Loucy (cell line): ENCODE data around the gene ZSCAN30.

ENCODE experiments used
- H2AFZ ChIP-seq: fragments of 200-600 bp; sonication (generic); 2 replicates; pipeline ENCODE4 v1.6.0; 2016; ENCODE audit warnings: antibody characterized with exemption, mild to moderate bottlenecking, low read length, moderate library complexity
- H3F3A ChIP-seq: fragments of 200-600 bp; 2 replicates; pipeline ENCODE4 v1.6.0; 2016; ENCODE audit warnings: antibody characterized with exemption, low read depth, mild to moderate bottlenecking
- H3K27me3 ChIP-seq: fragments of 200-600 bp; sonication (generic); 2 replicates; pipeline ENCODE4 v1.6.1; 2014; ENCODE audit warnings: low read length, mild to moderate bottlenecking; ENCODE audit not compliant: insufficient read depth, poor library complexity, severe bottlenecking
- H3K36me3 ChIP-seq: fragments of 200-600 bp; sonication (generic); 2 replicates; pipeline ENCODE4 v1.6.1; 2016; ENCODE audit warnings: low read length; ENCODE audit not compliant: insufficient read depth
- H3K4me1 ChIP-seq: fragments of 200-600 bp; sonication (generic); 2 replicates; pipeline ENCODE4 v1.5.1; 2014; ENCODE audit warnings: low read length, mild to moderate bottlenecking; ENCODE audit not compliant: insufficient read depth, poor library complexity, severe bottlenecking
- H3K4me2 ChIP-seq: fragments of 200-600 bp; sonication (generic); 2 replicates; pipeline ENCODE4 v1.6.0; 2014; ENCODE audit warnings: antibody characterized with exemption, low read length, low read depth, mild to moderate bottlenecking; ENCODE audit not compliant: poor library complexity, severe bottlenecking
- H3K4me3 ChIP-seq: fragments of 200-600 bp; sonication (generic); 2 replicates; pipeline ENCODE4 v1.5.1; 2014; ENCODE audit warnings: low read length, mild to moderate bottlenecking, mixed read lengths; ENCODE audit not compliant: poor library complexity, severe bottlenecking
- H3K79me2 ChIP-seq: fragments of 200-600 bp; sonication (generic); 2 replicates; pipeline ENCODE4 v1.6.1; 2014; ENCODE audit warnings: low read length; ENCODE audit not compliant: insufficient read depth
- H3K9ac ChIP-seq: fragments of 200-600 bp; sonication (generic); 2 replicates; pipeline ENCODE4 v1.6.0; 2014; ENCODE audit warnings: mild to moderate bottlenecking, low read depth, low read length, moderate library complexity; ENCODE audit not compliant: poor library complexity, severe bottlenecking
- H3K9me2 ChIP-seq: fragments of 200-600 bp; sonication (generic); replicated peaks from 2 replicates; pipeline ENCODE4 v1.6.1; 2016; ENCODE audit warnings: low read depth, low read length, mixed read lengths
- H3K9me3 ChIP-seq: fragments of 200-600 bp; sonication (generic); 2 replicates; pipeline ENCODE4 v1.6.1; 2014; ENCODE audit warnings: mild to moderate bottlenecking, antibody characterized with exemption, low read length, low read depth; ENCODE audit not compliant: insufficient read depth
- H4K20me1 ChIP-seq: fragments of 200-600 bp; sonication (generic); 2 replicates; pipeline ENCODE4 v1.6.0; 2014; ENCODE audit warnings: antibody characterized with exemption, low read length, mild to moderate bottlenecking; ENCODE audit not compliant: insufficient read depth, poor library complexity, severe bottlenecking
- EZH2phosphoT487 ChIP-seq: fragments of 200-600 bp; IDR thresholded peaks from 2 replicates; pipeline ENCODE4 v1.6.1; 2018; ENCODE audit warnings: antibody characterized with exemption, mild to moderate bottlenecking, moderate library complexity, borderline replicate concordance
- TF ChIP-seq, protein P1 (sequence below): fragments of 200-600 bp; sonication (generic); conservative IDR thresholded peaks from 2 replicates; pipeline ENCODE4 v1.5.1; 2014; ENCODE audit warnings: mild to moderate bottlenecking, antibody characterized with exemption, low read length

Gene ZSCAN30

DNA sequence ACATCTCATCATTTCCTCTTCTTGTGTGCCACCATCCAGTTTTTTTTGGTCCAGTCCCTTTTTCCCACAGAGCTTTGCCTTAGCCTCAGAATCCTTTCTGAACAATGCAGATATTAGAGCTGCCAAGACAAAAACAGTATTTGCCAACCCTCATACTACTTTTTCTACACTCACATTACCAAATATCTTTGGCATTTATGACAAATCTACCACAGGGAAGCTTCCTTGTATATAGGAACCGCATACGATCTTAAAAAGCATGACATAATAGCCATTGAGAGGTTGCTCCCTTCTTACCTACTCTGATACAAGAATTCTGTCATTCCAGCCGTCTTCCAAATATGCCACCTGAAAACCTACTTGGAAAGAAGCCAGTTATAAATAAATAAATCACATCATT lies 44.8 kb upstream of the ZSCAN30 start:
- H3K9ac ChIP-seq, result no peak overlapping the region
- peaks cover 30% of the 10 kb centered on the region for H4K20me1 ChIP-seq
- no peak overlapping the region for H3K4me2 ChIP-seq
- TF ChIP-seq, protein P1, sequence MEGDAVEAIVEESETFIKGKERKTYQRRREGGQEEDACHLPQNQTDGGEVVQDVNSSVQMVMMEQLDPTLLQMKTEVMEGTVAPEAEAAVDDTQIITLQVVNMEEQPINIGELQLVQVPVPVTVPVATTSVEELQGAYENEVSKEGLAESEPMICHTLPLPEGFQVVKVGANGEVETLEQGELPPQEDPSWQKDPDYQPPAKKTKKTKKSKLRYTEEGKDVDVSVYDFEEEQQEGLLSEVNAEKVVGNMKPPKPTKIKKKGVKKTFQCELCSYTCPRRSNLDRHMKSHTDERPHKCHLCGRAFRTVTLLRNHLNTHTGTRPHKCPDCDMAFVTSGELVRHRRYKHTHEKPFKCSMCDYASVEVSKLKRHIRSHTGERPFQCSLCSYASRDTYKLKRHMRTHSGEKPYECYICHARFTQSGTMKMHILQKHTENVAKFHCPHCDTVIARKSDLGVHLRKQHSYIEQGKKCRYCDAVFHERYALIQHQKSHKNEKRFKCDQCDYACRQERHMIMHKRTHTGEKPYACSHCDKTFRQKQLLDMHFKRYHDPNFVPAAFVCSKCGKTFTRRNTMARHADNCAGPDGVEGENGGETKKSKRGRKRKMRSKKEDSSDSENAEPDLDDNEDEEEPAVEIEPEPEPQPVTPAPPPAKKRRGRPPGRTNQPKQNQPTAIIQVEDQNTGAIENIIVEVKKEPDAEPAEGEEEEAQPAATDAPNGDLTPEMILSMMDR, result no peak
- no peak for TF ChIP-seq EZH2phosphoT487
- no peaks in the 10 kb centered on the region for H3K9me2 ChIP-seq
- no peaks in the 10 kb centered on the region; the same call in 1 of the 2 replicates for H3F3A ChIP-seq
- H3K27me3 ChIP-seq, result no peaks in the 10 kb centered on the region
- H3K9me3 ChIP-seq, result no peaks in the 10 kb centered on the region
- no peak overlapping the region for H2AFZ ChIP-seq
- peaks cover 19% of the 10 kb centered on the region for H3K79me2 ChIP-seq
- peaks cover 64% of the 10 kb centered on the region for H3K36me3 ChIP-seq
- peaks cover 17% of the 10 kb centered on the region for H3K4me1 ChIP-seq
- no peak overlapping the region for H3K4me3 ChIP-seq

DNA sequence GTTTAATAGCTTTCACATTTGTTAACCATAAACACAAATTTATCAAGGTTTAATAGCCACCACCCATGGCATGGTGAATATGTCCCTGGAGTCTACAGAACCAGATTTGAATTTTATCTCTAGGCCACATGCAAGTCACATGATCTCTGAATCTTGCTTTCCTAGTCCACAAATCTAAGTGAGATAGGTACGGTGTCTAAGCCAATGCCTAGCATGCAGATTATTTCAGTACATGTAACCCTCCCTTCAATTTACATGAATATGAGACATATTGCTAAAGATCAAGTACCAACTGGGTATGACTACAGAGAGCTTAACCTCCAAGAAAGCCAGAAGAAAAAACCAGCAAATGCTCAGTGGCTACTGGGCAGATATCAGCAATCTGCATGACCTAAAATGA lies 44.2 kb upstream of the ZSCAN30 start:
- peaks cover 13% of the 10 kb centered on the region for H3K79me2 ChIP-seq
- H3K9ac ChIP-seq, result no peak overlapping the region
- no peaks in the 10 kb centered on the region for H3K9me2 ChIP-seq
- no peak overlapping the region for H3K4me3 ChIP-seq
- H3K4me2 ChIP-seq, result no peak overlapping the region
- no peaks in the 10 kb centered on the region; the same call in 1 of the 2 replicates for H3F3A ChIP-seq
- H2AFZ ChIP-seq, result no peak overlapping the region
- H3K4me1 ChIP-seq, result peaks cover 11% of the 10 kb centered on the region
- H3K27me3 ChIP-seq, result no peaks in the 10 kb centered on the region
- peaks cover 58% of the 10 kb centered on the region for H3K36me3 ChIP-seq
- no peak for TF ChIP-seq EZH2phosphoT487
- TF ChIP-seq, protein P1, result no peak
- H3K9me3 ChIP-seq, result no peaks in the 10 kb centered on the region
- H4K20me1 ChIP-seq, result peaks cover 24% of the 10 kb centered on the region

DNA sequence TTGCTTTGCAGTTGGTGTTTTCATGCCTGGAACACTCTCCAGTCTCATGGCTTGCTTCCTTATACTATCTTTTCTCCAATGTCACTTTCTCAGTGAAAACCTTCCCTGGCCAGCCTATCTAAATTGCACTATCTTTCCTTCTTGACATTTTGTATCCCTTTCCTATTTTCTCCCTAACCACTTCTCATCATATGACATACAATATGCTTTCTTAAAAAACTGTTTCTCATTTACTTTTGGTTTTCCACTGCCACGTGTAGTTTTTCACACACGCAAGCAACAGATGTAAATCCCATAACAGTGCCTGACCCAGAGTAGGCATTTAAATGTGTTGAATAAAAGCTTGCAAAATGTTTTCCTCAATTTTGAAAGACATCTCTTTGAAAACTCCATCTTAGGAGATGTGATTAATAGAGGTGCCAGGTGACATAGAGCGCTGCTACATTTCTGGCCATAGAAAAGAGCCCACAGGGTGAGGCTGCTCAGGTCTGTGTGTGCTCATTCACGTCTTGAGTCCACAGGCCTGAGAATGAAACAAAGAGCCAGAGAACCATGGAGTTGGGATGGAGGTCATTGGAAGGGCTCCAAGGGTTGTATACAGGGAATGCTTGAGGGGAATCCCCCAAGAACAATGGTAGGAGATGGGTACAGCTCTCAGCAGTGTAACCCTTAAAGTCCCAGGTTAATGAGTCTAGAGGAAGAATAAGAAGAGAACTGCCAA lies 41.5 kb upstream of the ZSCAN30 start:
- H3F3A ChIP-seq, result no peaks in the 10 kb centered on the region; the same call in 1 of the 2 replicates
- no peak overlapping the region for H3K9ac ChIP-seq
- H3K27me3 ChIP-seq, result no peaks in the 10 kb centered on the region
- H3K9me3 ChIP-seq, result no peaks in the 10 kb centered on the region
- TF ChIP-seq, protein P1, result no peak
- TF ChIP-seq EZH2phosphoT487, result no peak
- H3K36me3 ChIP-seq, result peaks cover 32% of the 10 kb centered on the region; the same call in 1 of the 2 replicates
- H3K9me2 ChIP-seq, result no peaks in the 10 kb centered on the region
- peaks cover 6% of the 10 kb centered on the region for H4K20me1 ChIP-seq
- H3K4me1 ChIP-seq, result no peaks in the 10 kb centered on the region
- H3K79me2 ChIP-seq, result no peaks in the 10 kb centered on the region
- no peak overlapping the region for H2AFZ ChIP-seq
- no peak overlapping the region for H3K4me2 ChIP-seq
- H3K4me3 ChIP-seq, result no peak overlapping the region
